Panc1 (cell line): ENCODE data around the gene FRYL. TPM values are rescaled to one million over a fixed set of nuclear protein-coding genes. Genes with fewer than 3 reads are reported as not detected.

ENCODE experiments used
- ATAC-seq: fragments of 200-7000 bp; cut with Tn5 transposase; 2 replicates; pipeline ENCODE4 v1.9.1; 2020; ENCODE audit warnings: mild to moderate bottlenecking, moderate library complexity
- BruUV-seq: library from RNA; stranded (reverse); fragments of 400-500 nt; replicated peaks from 2 replicates; lab custom pipeline; 2021; lab: Mats Ljungman, UMichigan
- CTCF ChIA-PET: fragments of 300-600 bp; sonication (Branson Sonifier 250); formaldehyde crosslinking; loops from one replicate; lab custom pipeline; 2022; ENCODE audit warnings: antibody characterized with exemption; lab: Charles Lee
- POLR2A ChIA-PET: fragments of 300-600 bp; sonication (Branson Sonifier 250); formaldehyde crosslinking; loops from one replicate; lab custom pipeline; 2022; ENCODE audit warnings: antibody characterized with exemption; lab: Charles Lee
- DNase-seq: peaks from one replicate; pipeline ENCODE4 v3.0.0-alpha.2; 2010; ENCODE audit warnings: low read depth, low spot score
- H3K27ac ChIP-seq: 2 replicates; pipeline ENCODE4 v1.5.1; 2011; ENCODE audit warnings: mild to moderate bottlenecking, low read length, inconsistent platforms
- H3K27me3 ChIP-seq: fragments of 200-500 bp; sonication (Bioruptor generic); 2 replicates; pipeline ENCODE4 v1.6.0; 2014; ENCODE audit warnings: low read length, inconsistent platforms; ENCODE audit not compliant: control insufficient read depth, insufficient read depth
- H3K36me3 ChIP-seq: fragments of 200-500 bp; sonication (Bioruptor generic); 2 replicates; pipeline ENCODE4 v1.5.1; 2014; ENCODE audit warnings: inconsistent platforms, mild to moderate bottlenecking, low read length, moderate library complexity; ENCODE audit not compliant: control insufficient read depth, insufficient read depth
- H3K4me1 ChIP-seq: 2 replicates; pipeline ENCODE4 v1.5.1; 2011; ENCODE audit warnings: inconsistent platforms, mild to moderate bottlenecking, low read length, moderate library complexity; ENCODE audit not compliant: control insufficient read depth, insufficient read depth
- H3K4me3 ChIP-seq, 2 experiments: 2 replicates each; pipeline ENCODE4 v1.5.1; 2011 to 2012; ENCODE audit warnings: low read depth in 2 of 2, low read length in 2 of 2, mild to moderate bottlenecking in 2 of 2, inconsistent platforms in 1 of 2, moderate library complexity in 1 of 2
- H3K9me3 ChIP-seq: fragments of 200-500 bp; sonication (Bioruptor generic); 2 replicates; pipeline ENCODE4 v1.5.1; 2014; ENCODE audit warnings: low read depth, mild to moderate bottlenecking, inconsistent platforms, low read length, moderate library complexity; ENCODE audit not compliant: control insufficient read depth, insufficient read depth
- POLR2AphosphoS5 ChIP-seq: IDR thresholded peaks from 2 replicates; pipeline ENCODE4 v1.6.1; 2012; ENCODE audit warnings: mild to moderate bottlenecking, low read depth, low read length, moderate library complexity
- SIN3A ChIP-seq: IDR thresholded peaks from 2 replicates; pipeline ENCODE4 v1.6.1; 2012; ENCODE audit warnings: low read depth, mild to moderate bottlenecking, low read length, moderate library complexity, borderline replicate concordance; ENCODE audit not compliant: insufficient read depth
- TCF7L2 ChIP-seq: IDR thresholded peaks from 2 replicates; pipeline ENCODE4 v1.6.1; 2011; ENCODE audit warnings: mild to moderate bottlenecking, low read depth, low read length, inconsistent platforms
- in situ Hi-C: cut with HindIII; loops from 2 replicates; pipeline ENCODE4 v1.10.0; 2016; ENCODE audit warnings: low sequenced_read_pairs, low pct_unique_long_range_greater_than_20kb
- intact Hi-C: fragments of 100-400 bp; cut with micrococcal nuclease; formaldehyde crosslinking; loops from one replicate; pipeline ENCODE4 v1.10.0; 2022; ENCODE audit not compliant: unreplicated experiment
- total RNA-seq: library from RNA; stranded (reverse); gene quantifications from one replicate; pipeline ENCODE4 v1.2.1, GENCODE V29; 2021; ENCODE audit not compliant: unreplicated experiment
- TF ChIP-seq, protein P1 (sequence below): fragments of 450-650 bp; IDR thresholded peaks from 2 replicates; pipeline ENCODE4 v1.5.1; 2017; ENCODE audit warnings: mild to moderate bottlenecking
- TF ChIP-seq, protein P2 (sequence below), 2 experiments: IDR thresholded peaks; 2 replicates each; pipeline ENCODE4 v1.6.1; 2011 to 2012; ENCODE audit warnings: low read depth in 2 of 2, control low read depth in 1 of 2, low read length in 1 of 2, mild to moderate bottlenecking in 1 of 2, moderate library complexity in 1 of 2; ENCODE audit not compliant: insufficient read depth in 1 of 2

The FRYL gene
- total RNA-seq, 1 experiment from 2014 or later = 47.5 TPM

DNA sequence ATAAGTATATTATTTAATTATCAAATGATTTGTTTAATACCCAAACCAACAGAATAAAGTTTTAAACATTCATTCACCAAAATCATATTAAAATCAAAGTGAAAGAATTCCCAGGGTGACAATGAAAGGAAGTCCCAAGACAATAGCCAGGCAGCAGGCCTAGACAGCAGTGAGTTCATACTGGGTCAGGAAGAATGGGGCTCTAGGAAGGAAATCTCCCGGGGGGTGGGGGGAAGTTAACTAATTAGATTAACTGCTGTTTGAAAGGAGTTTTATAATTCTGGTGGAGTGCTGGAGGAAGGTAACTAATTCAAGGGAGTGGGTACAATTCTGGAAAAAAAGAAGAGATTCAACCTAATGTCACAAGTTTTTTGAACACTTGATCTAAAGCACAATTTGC, 185.9 kb downstream of the FRYL start:
- Histone ChIP-seq H3K27me3 (no peaks in the 10 kb centered on the region), H3K4me1 (no peaks in the 10 kb centered on the region), H3K36me3 (no peaks in the 10 kb centered on the region; the same call in none of the 2 replicates), H3K4me3 (no peak overlapping the region), H3K27ac (no peak overlapping the region), H3K9me3 (no peaks in the 10 kb centered on the region)
- ChIA-PET POLR2A (no interaction called here), CTCF (no interaction called here)
- TF ChIP-seq SIN3A (no peak), POLR2AphosphoS5 (no peak), TCF7L2 (no peak)
- TF ChIP-seq, protein P1, sequence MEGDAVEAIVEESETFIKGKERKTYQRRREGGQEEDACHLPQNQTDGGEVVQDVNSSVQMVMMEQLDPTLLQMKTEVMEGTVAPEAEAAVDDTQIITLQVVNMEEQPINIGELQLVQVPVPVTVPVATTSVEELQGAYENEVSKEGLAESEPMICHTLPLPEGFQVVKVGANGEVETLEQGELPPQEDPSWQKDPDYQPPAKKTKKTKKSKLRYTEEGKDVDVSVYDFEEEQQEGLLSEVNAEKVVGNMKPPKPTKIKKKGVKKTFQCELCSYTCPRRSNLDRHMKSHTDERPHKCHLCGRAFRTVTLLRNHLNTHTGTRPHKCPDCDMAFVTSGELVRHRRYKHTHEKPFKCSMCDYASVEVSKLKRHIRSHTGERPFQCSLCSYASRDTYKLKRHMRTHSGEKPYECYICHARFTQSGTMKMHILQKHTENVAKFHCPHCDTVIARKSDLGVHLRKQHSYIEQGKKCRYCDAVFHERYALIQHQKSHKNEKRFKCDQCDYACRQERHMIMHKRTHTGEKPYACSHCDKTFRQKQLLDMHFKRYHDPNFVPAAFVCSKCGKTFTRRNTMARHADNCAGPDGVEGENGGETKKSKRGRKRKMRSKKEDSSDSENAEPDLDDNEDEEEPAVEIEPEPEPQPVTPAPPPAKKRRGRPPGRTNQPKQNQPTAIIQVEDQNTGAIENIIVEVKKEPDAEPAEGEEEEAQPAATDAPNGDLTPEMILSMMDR = no peak
- TF ChIP-seq, protein P2, sequence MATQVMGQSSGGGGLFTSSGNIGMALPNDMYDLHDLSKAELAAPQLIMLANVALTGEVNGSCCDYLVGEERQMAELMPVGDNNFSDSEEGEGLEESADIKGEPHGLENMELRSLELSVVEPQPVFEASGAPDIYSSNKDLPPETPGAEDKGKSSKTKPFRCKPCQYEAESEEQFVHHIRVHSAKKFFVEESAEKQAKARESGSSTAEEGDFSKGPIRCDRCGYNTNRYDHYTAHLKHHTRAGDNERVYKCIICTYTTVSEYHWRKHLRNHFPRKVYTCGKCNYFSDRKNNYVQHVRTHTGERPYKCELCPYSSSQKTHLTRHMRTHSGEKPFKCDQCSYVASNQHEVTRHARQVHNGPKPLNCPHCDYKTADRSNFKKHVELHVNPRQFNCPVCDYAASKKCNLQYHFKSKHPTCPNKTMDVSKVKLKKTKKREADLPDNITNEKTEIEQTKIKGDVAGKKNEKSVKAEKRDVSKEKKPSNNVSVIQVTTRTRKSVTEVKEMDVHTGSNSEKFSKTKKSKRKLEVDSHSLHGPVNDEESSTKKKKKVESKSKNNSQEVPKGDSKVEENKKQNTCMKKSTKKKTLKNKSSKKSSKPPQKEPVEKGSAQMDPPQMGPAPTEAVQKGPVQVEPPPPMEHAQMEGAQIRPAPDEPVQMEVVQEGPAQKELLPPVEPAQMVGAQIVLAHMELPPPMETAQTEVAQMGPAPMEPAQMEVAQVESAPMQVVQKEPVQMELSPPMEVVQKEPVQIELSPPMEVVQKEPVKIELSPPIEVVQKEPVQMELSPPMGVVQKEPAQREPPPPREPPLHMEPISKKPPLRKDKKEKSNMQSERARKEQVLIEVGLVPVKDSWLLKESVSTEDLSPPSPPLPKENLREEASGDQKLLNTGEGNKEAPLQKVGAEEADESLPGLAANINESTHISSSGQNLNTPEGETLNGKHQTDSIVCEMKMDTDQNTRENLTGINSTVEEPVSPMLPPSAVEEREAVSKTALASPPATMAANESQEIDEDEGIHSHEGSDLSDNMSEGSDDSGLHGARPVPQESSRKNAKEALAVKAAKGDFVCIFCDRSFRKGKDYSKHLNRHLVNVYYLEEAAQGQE (IDR thresholded peaks at IDR 0.05; ENCODE audit: insufficient read depth in 1 of 2, low read depth in 2 of 2, low read length in 1 of 2) = no peak
- intact Hi-C loops (no loop called here), in situ Hi-C loops (no loop called here)
- ATAC-seq (no peak), DNase-seq (no peak)
- BruUV-seq = no TSS peak

DNA sequence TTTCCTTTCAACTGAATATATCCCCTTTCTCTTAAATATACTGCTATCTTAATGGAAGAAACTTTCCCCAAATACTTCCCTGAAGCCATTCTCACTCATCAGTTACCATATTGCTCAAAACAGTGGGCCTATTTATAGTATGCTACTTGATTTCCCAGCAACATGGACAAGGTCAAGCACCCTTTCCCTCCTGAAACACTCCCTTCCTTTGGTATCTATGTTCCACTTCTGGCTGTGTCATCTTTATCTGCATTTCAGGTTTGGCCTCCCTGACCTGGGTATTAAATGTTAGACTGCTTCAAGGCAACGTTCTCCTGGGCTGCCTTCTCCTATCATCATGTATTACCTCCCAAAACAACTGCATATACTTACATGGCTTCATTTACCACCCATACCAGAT, 188.7 kb downstream of the FRYL start:
- CTCF ChIA-PET = no interaction called here
- Histone ChIP-seq H3K36me3 (no peaks in the 10 kb centered on the region; the same call in none of the 2 replicates), H3K4me3 (no peak overlapping the region), H3K27ac (no peak overlapping the region), H3K9me3 (no peaks in the 10 kb centered on the region), H3K4me1 (no peaks in the 10 kb centered on the region), H3K27me3 (no peaks in the 10 kb centered on the region)
- in situ Hi-C loops = no loop called here
- TF ChIP-seq, protein P1 = no peak
- TF ChIP-seq POLR2AphosphoS5 = no peak
- TF ChIP-seq SIN3A = no peak
- TF ChIP-seq, protein P2 (IDR thresholded peaks at IDR 0.05; ENCODE audit: insufficient read depth in 1 of 2, low read depth in 2 of 2, low read length in 1 of 2) = no peak
- TF ChIP-seq TCF7L2 = no peak
- DNase-seq (no peak), ATAC-seq (no peak)
- intact Hi-C loops = no loop called here
- POLR2A ChIA-PET = no interaction called here
- BruUV-seq = no TSS peak
